Kidney (tissue), 14 donors: ENCODE measurements around the gene POU2F3. TPM values are rescaled to one million over a fixed set of nuclear protein-coding genes. Genes with fewer than 3 reads are reported as not detected.

Experiments used
- DNase-seq, 5 donors: peaks; one replicate each; pipeline ENCODE4 v3.0.0-alpha.2; 2013 to 2020
- FAIRE-seq: peaks from 2 replicates; lab custom pipeline; 2012; peaks lifted over from hg19 to GRCh38; lab: Jason Lieb, UNC
- H3K27ac ChIP-seq, 2 donors: one replicate each; pipeline ENCODE4 v1.7.0; 2013; ENCODE audit warnings: low read depth in 2 of 2, low read length in 2 of 2, inconsistent platforms in 1 of 2
- H3K27me3 ChIP-seq: one replicate; pipeline ENCODE4 v1.7.1; 2013; ENCODE audit warnings: low read length, inconsistent platforms; ENCODE audit not compliant: control insufficient read depth, insufficient read depth
- H3K36me3 ChIP-seq, 3 donors: one replicate each; pipeline versions ENCODE4 v1.7.0 to v1.7.1; 2013; ENCODE audit warnings: low read length in 3 of 3, control low read depth in 1 of 3, inconsistent platforms in 1 of 3; ENCODE audit not compliant: insufficient read depth in 3 of 3, control insufficient read depth in 2 of 3
- H3K4me1 ChIP-seq, 3 donors: one replicate each; pipeline versions ENCODE4 v1.7.0 to v1.7.1; 2013; ENCODE audit warnings: low read length in 3 of 3, inconsistent platforms in 1 of 3, low read depth in 1 of 3; ENCODE audit not compliant: control insufficient read depth in 2 of 3, insufficient read depth in 2 of 3
- H3K4me3 ChIP-seq, 3 donors: one replicate each; pipeline versions ENCODE4 v1.7.0 to v1.8.1; 2013; ENCODE audit warnings: low read length in 3 of 3, control low read depth in 1 of 3, inconsistent platforms in 1 of 3
- H3K9ac ChIP-seq, 3 donors: one replicate each; pipeline versions ENCODE4 v1.7.0 to v1.7.1; 2013; ENCODE audit warnings: low read length in 3 of 3, control low read depth in 1 of 3, inconsistent platforms in 1 of 3
- H3K9me3 ChIP-seq, 3 donors: one replicate each; pipeline versions ENCODE4 v1.7.0 to v1.7.1; 2013; ENCODE audit warnings: low read length in 3 of 3, control low read depth in 1 of 3, inconsistent platforms in 1 of 3; ENCODE audit not compliant: control insufficient read depth in 2 of 3, insufficient read depth in 1 of 3
- CTCF ChIP-seq: IDR thresholded peaks from 3 replicates; pipeline ENCODE4 v1.5.1; 2012; ENCODE audit warnings: mild to moderate bottlenecking, moderate library complexity, borderline replicate concordance; ENCODE audit not compliant: insufficient read depth; ENCODE audit errors: extremely low read depth
- intact Hi-C: fragments of 100-400 bp; cut with DNase I; formaldehyde crosslinking; loops from one replicate; pipeline ENCODE4 v1.11.1; 2022
- polyA plus RNA-seq: library from polyadenylated mRNA; stranded (reverse); fragments of 350-450 nt; fragmentation: Illumina TruSeq; extraction: RNeasy Lipid Tissue Mini Kit (QIAGEN cat#74804); gene quantifications from one replicate; pipeline ENCODE4 v1.2.3, GENCODE V29; 2014; ENCODE audit warnings: low read depth, low replicate concordance; ENCODE audit not compliant: insufficient read depth
- total RNA-seq: library from RNA; stranded (reverse); fragmentation: NEBNext Ultra II Directional; extraction: Animal tissue kit (Norgen Biotek cat#: 25700); gene quantifications from one replicate; pipeline ENCODE4 v1.2.1, GENCODE V29; 2021
- donor health status: control.
- donor health status: control.
- donor health status: control.
- donor health status: control.
- donor health status: control.
- donor health status: DM: yes; HTN: yes; CAD: no.
- donor health status: Normal renal cell carcinoma (clear cell type).

POU2F3 gene
- total and polyA plus RNA-seq, 2 donors from 2014 or later: 0.85 to 1.2 TPM

GRCh38 chr11:120233207-120233803 lies 6.6 kb upstream of the POU2F3 start:
- intact Hi-C loops: no loop called here
- H3K4me3 ChIP-seq: no peak overlapping the region

DNA sequence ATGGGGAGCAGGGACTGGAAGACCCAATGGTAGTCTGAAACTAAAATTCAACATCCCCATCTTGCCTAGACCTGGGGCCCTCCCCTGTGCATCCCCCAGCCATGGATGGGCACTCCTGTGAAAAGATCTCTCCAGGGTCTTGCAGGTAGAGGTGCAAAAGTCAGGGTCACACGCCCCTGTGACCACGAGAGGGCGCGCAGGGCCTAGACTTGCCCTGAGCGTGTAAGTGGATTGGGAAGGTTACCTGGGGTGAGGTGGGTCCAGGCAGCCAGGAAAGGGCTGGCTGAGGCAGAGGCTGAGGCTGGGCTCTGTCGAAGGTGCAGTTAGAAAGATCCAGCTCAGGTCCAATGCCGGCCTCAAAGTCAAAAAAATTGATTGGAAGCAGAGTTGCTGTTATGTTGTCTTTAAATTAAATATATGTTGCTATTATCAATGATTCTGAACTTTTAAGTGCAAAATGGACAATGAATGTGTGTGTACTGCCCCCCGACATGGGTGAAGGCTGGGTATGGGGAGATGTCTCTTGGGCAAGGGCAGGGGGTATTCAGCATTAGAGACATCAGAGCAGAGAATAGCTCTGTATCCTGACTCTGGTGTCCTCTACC lies 4.8 kb upstream of the POU2F3 start:
- H3K27me3 ChIP-seq: peaks cover 2% of the 10 kb centered on the region
- peak; percentile 81 for TF ChIP-seq CTCF
- intact Hi-C loops: no loop called here
- H3K9ac ChIP-seq: no peak overlapping the region
- no peaks in the 10 kb centered on the region for H3K4me1 ChIP-seq
- no peak for FAIRE-seq
- H3K27ac ChIP-seq: no peak overlapping the region
- no peaks in the 10 kb centered on the region for H3K9me3 ChIP-seq
- DNase-seq: peak; percentile 79 to 85 (median 81)
- no peak overlapping the region for H3K4me3 ChIP-seq
- no peaks in the 10 kb centered on the region for H3K36me3 ChIP-seq

More at GRCh38 chr11:120233207-120233803, 6.6 kb upstream of the POU2F3 start:
- FAIRE-seq (no peak), DNase-seq (no peak)
- H3K4me1 ChIP-seq: no peaks in the 10 kb centered on the region
- TF ChIP-seq CTCF: no peak
- no peak overlapping the region for H3K9ac ChIP-seq
- no peaks in the 10 kb centered on the region for H3K9me3 ChIP-seq
- H3K27me3 ChIP-seq: no peaks in the 10 kb centered on the region
- H3K27ac ChIP-seq: no peak overlapping the region
- H3K36me3 ChIP-seq: peaks cover 0 to 3% (median 0%) of the 10 kb centered on the region in 3 donors

DNA sequence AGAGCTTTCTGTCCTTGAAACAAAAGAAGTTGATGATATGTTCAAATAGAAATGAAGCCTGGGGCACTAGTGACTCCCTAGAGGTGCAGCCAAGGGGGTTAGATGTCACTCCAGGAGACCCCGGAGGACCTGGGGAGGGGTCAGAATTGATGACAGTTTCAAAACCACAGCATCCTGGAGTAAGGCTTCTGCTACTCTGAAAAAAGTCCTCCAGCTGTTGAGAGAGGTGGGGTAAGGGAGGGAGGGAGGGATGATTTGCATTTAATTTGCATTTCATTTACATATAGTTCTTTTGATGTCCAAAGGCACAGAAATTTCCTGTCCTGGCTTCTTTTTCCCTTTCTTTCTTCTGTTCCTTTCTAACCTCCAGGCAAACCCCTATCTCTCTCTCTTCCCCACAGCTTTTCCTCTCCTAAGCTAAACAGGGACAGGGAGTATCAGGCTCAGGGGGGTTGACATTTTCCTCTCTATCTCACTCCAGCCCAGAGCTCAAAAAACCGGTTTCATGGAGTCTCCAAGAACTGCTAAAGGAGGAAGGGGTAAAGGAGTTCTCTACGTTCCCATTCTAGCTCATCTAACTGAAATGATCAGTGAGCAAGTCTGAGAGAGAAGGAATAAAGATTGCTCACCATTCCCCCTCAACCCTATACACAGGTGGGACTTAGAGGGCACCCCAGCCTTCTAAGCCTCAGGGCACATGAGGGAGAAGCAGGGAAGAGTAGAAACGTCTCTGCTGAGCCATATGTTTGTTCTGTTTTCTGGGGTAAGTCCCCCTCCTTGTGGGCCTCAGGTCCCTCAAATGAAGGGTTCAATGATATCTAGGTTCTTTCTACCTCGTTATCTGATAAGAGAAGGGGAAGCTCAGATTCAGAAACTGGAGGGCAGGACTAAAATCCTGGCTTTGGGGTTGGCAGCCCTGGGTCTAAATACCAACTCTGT lies 3.5 kb upstream of the POU2F3 start:
- H3K4me1 ChIP-seq: no peaks in the 10 kb centered on the region
- DNase-seq (no peak), FAIRE-seq (no peak)
- TF ChIP-seq CTCF: no peak
- no peak overlapping the region for H3K27ac ChIP-seq
- peaks cover 4% of the 10 kb centered on the region for H3K27me3 ChIP-seq
- H3K9me3 ChIP-seq: no peaks in the 10 kb centered on the region
- intact Hi-C loops: no loop called here
- no peak overlapping the region for H3K9ac ChIP-seq
- no peaks in the 10 kb centered on the region for H3K36me3 ChIP-seq
- H3K4me3 ChIP-seq: no peak overlapping the region
